Measurements from ENCODE around the gene PPM1N.

DNA sequence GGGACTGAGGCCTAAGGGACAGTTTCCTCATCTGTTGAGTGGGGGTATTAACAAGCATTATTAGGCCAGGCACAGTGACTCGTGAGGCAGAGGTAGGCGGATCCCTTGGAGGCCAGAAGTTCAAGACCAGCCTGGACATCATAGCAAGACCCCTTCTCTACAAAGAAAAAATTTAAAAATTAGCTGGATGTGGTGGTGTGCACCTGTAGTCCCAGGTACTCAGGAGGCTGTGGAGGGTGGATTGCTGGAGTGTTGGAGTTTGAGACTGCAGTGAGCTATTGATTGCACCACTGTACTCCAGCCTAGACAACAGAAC lies 41.8 kb upstream of the PPM1N start:
- TF ChIP-seq, protein P1, sequence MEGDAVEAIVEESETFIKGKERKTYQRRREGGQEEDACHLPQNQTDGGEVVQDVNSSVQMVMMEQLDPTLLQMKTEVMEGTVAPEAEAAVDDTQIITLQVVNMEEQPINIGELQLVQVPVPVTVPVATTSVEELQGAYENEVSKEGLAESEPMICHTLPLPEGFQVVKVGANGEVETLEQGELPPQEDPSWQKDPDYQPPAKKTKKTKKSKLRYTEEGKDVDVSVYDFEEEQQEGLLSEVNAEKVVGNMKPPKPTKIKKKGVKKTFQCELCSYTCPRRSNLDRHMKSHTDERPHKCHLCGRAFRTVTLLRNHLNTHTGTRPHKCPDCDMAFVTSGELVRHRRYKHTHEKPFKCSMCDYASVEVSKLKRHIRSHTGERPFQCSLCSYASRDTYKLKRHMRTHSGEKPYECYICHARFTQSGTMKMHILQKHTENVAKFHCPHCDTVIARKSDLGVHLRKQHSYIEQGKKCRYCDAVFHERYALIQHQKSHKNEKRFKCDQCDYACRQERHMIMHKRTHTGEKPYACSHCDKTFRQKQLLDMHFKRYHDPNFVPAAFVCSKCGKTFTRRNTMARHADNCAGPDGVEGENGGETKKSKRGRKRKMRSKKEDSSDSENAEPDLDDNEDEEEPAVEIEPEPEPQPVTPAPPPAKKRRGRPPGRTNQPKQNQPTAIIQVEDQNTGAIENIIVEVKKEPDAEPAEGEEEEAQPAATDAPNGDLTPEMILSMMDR (IDR thresholded peaks at IDR 0.05), result no peak
- TF ChIP-seq POLR2A (IDR thresholded peaks at IDR 0.05), result no peak
